GM18870 (cell line): ENCODE measurements around the gene TDRD1.

Source experiments
- ATAC-seq: cut with Tn5 transposase; IDR thresholded peaks from one replicate; pipeline ENCODE4 v1.9.1; 2021; ENCODE audit warnings: moderate library complexity; ENCODE audit not compliant: unreplicated experiment

The TDRD1 gene

GRCh38 chr10:114228156-114228555, 49.0 kb downstream of the TDRD1 start:
- ATAC-seq: no peak

GRCh38 chr10:114232561-114233176, 53.5 kb downstream of the TDRD1 start:
- no peak for ATAC-seq

- ATAC-seq: no peak
Measured at GRCh38 chr10:114233482-114233881, 54.3 kb downstream of the TDRD1 start.

GRCh38 chr10:114234132-114234531, 55.0 kb downstream of the TDRD1 start:
- ATAC-seq: no peak

GRCh38 chr10:114239117-114239993, 60.2 kb downstream of the TDRD1 start, which contains the start of gene VWA2:
Gene VWA2, plus strand, starts transcription at chr10:114239254. Its CDS starts 9,460 bp downstream, at chr10:114248714.
- no peak for ATAC-seq

GRCh38 chr10:114239994-114240345, 60.8 kb downstream of the TDRD1 start:
- no peak for ATAC-seq

- ATAC-seq: no peak
Measured at GRCh38 chr10:114242235-114242634, 63.1 kb downstream of the TDRD1 start.

GRCh38 chr10:114243661-114244060, 64.5 kb downstream of the TDRD1 start:
- ATAC-seq: no peak

GRCh38 chr10:114244126-114244525, 65.0 kb downstream of the TDRD1 start:
- ATAC-seq: no peak

GRCh38 chr10:114245121-114245791, 66.1 kb downstream of the TDRD1 start:
- no peak for ATAC-seq

- no peak for ATAC-seq
Measured at GRCh38 chr10:114246679-114247305, 67.6 kb downstream of the TDRD1 start.

- ATAC-seq: no peak
Measured at GRCh38 chr10:114250236-114250635, 71.1 kb downstream of the TDRD1 start.

GRCh38 chr10:114250716-114251115, 71.6 kb downstream of the TDRD1 start:
- no peak for ATAC-seq

- ATAC-seq: no peak
Measured at GRCh38 chr10:114252092-114252491, 72.9 kb downstream of the TDRD1 start.

GRCh38 chr10:114252883-114253282, 73.7 kb downstream of the TDRD1 start:
- ATAC-seq: no peak

GRCh38 chr10:114255227-114255626, 76.1 kb downstream of the TDRD1 start:
- no peak for ATAC-seq

- ATAC-seq: no peak
Measured at GRCh38 chr10:114256008-114256765, 77.0 kb downstream of the TDRD1 start.

GRCh38 chr10:114256822-114257221, 77.7 kb downstream of the TDRD1 start:
- no peak for ATAC-seq

- ATAC-seq: no peak
Measured at GRCh38 chr10:114257498-114257897, 78.3 kb downstream of the TDRD1 start.

GRCh38 chr10:114258274-114258840, 79.2 kb downstream of the TDRD1 start:
- no peak for ATAC-seq
